IMR-90 (cell line): ENCODE data around the gene PBX3. TPM values are rescaled to one million over a fixed set of nuclear protein-coding genes. Genes with fewer than 3 reads are reported as not detected.

Experiments used
- ATAC-seq: fragments of 200-7000 bp; cut with Tn5 transposase; 2 replicates; pipeline ENCODE4 v1.9.1; 2020; ENCODE audit warnings: low read depth, mild to moderate bottlenecking, moderate library complexity
- BruUV-seq: library from RNA; stranded (reverse); fragments of 400-500 nt; replicated peaks from 2 replicates; lab custom pipeline; 2021; lab: Mats Ljungman, UMichigan
- CTCF ChIA-PET: fragments of 300-600 bp; formaldehyde crosslinking; extraction: SDS; loops from one replicate; lab custom pipeline; 2021; ENCODE audit warnings: antibody characterized with exemption; lab: Yijun Ruan, JAX
- POLR2A ChIA-PET: fragments of 300-600 bp; sonication (Branson Sonifier 250); formaldehyde crosslinking; loops from one replicate; lab custom pipeline; 2022; ENCODE audit warnings: antibody characterized with exemption; ENCODE audit not compliant: unreplicated experiment; lab: Charles Lee
- DNase-seq: peaks from one replicate; pipeline ENCODE4 v3.0.0; 2013
- H2AFZ ChIP-seq: replicated peaks from 2 replicates; pipeline ENCODE3; 2013; ENCODE audit warnings: low read length, mild to moderate bottlenecking; ENCODE audit not compliant: poor library complexity
- H2AK5ac ChIP-seq: 2 replicates; pipeline ENCODE4 v1.6.1; 2013; ENCODE audit warnings: low read depth, low read length, inconsistent platforms
- H2AK9ac ChIP-seq: replicated peaks from 2 replicates; pipeline ENCODE3; 2013; ENCODE audit warnings: mild to moderate bottlenecking, low read depth, low read length, moderate library complexity; ENCODE audit not compliant: poor library complexity
- H2BK120ac ChIP-seq: 2 replicates; pipeline ENCODE4 v1.6.1; 2013; ENCODE audit warnings: low read depth, low read length, inconsistent platforms
- H2BK15ac ChIP-seq: 3 replicates; pipeline ENCODE4 v1.6.1; 2013; ENCODE audit warnings: low read depth, low read length, inconsistent platforms
- H2BK20ac ChIP-seq: 2 replicates; pipeline ENCODE4 v1.6.1; 2013; ENCODE audit warnings: low read depth, mild to moderate bottlenecking, inconsistent platforms, low read length, moderate library complexity
- H2BK5ac ChIP-seq: 2 replicates; pipeline ENCODE4 v1.6.1; 2013; ENCODE audit warnings: mild to moderate bottlenecking, low read depth, low read length, inconsistent platforms; ENCODE audit not compliant: poor library complexity, severe bottlenecking
- H3K14ac ChIP-seq: replicated peaks from 2 replicates; pipeline ENCODE4 v1.6.1; 2013; ENCODE audit warnings: low read depth, low read length, inconsistent platforms
- H3K18ac ChIP-seq: 2 replicates; pipeline ENCODE4 v1.6.1; 2013; ENCODE audit warnings: low read depth, low read length, control low read depth
- H3K23ac ChIP-seq: 2 replicates; pipeline ENCODE4 v1.6.1; 2013; ENCODE audit warnings: low read depth, low read length, inconsistent platforms
- H3K27ac ChIP-seq: 2 replicates; pipeline ENCODE4 v1.5.1; 2013; ENCODE audit warnings: mild to moderate bottlenecking, control low read depth, low read length; ENCODE audit not compliant: insufficient read depth
- H3K27me3 ChIP-seq: 2 replicates; pipeline ENCODE4 v1.6.1; 2013; ENCODE audit warnings: low read length; ENCODE audit not compliant: control insufficient read depth, insufficient read depth
- H3K36me3 ChIP-seq: 2 replicates; pipeline ENCODE4 v1.6.1; 2013; ENCODE audit warnings: low read length, mixed read lengths; ENCODE audit not compliant: control insufficient read depth, insufficient read depth
- H3K4ac ChIP-seq: 2 replicates; pipeline ENCODE4 v1.6.1; 2013; ENCODE audit warnings: low read depth, low read length, inconsistent platforms
- H3K4me1 ChIP-seq: 2 replicates; pipeline ENCODE4 v1.6.1; 2013; ENCODE audit warnings: low read length, mixed read lengths; ENCODE audit not compliant: control insufficient read depth, insufficient read depth
- H3K4me2 ChIP-seq: 2 replicates; pipeline ENCODE4 v1.6.1; 2013; ENCODE audit warnings: low read depth, mild to moderate bottlenecking, control low read depth, low read length, moderate library complexity
- H3K4me3 ChIP-seq: 2 replicates; pipeline ENCODE4 v1.5.1; 2013; ENCODE audit warnings: low read depth, mild to moderate bottlenecking, control low read depth, low read length, moderate library complexity; ENCODE audit not compliant: insufficient read depth
- H3K56ac ChIP-seq: 2 replicates; pipeline ENCODE4 v1.6.1; 2013; ENCODE audit warnings: low read length, inconsistent platforms; ENCODE audit not compliant: insufficient read depth; ENCODE audit errors: extremely low read depth
- H3K79me1 ChIP-seq, 2 experiments: 2 replicates each; pipeline ENCODE4 v1.6.1; 2013; ENCODE audit warnings: low read length in 2 of 2, inconsistent platforms in 1 of 2, low read depth in 1 of 2
- H3K9ac ChIP-seq: 2 replicates; pipeline ENCODE4 v1.6.1; 2013; ENCODE audit warnings: low read depth, low read length, control low read depth
- H3K9me1 ChIP-seq: 2 replicates; pipeline ENCODE4 v1.6.1; 2013; ENCODE audit warnings: low read length, inconsistent platforms; ENCODE audit not compliant: insufficient read depth
- H3K9me3 ChIP-seq: 2 replicates; pipeline ENCODE4 v1.6.1; 2013; ENCODE audit warnings: low read length; ENCODE audit not compliant: control insufficient read depth, insufficient read depth
- H4K20me1 ChIP-seq: 2 replicates; pipeline ENCODE4 v1.6.1; 2013; ENCODE audit warnings: low read length, inconsistent platforms; ENCODE audit not compliant: insufficient read depth
- H4K5ac ChIP-seq: 2 replicates; pipeline ENCODE4 v1.6.1; 2013; ENCODE audit warnings: mild to moderate bottlenecking, low read depth, low read length, control low read depth
- H4K8ac ChIP-seq, 2 experiments: 2 replicates each; pipeline ENCODE4 v1.6.1; 2013; ENCODE audit warnings: low read depth in 2 of 2, low read length in 2 of 2, control low read depth in 1 of 2, inconsistent platforms in 1 of 2
- H4K91ac ChIP-seq: 2 replicates; pipeline ENCODE4 v1.6.1; 2013; ENCODE audit warnings: low read depth, low read length, inconsistent platforms; ENCODE audit not compliant: insufficient read depth
- BHLHE40 ChIP-seq: fragments of 150-350 bp; IDR thresholded peaks from 2 replicates; pipeline ENCODE4 v1.6.1; 2016; ENCODE audit warnings: mild to moderate bottlenecking, low read depth, low read length
- MAFK ChIP-seq: IDR thresholded peaks from 2 replicates; pipeline ENCODE4 v1.6.1; 2012; ENCODE audit warnings: low read depth, low read length, improper control_type of control experiment
- MXI1 ChIP-seq: IDR thresholded peaks from 2 replicates; pipeline ENCODE4 v1.6.1; 2012; ENCODE audit warnings: low read depth, mild to moderate bottlenecking, low read length, moderate library complexity, borderline replicate concordance
- NFE2L2 ChIP-seq: fragments of 150-350 bp; IDR thresholded peaks from 2 replicates; pipeline ENCODE4 v1.6.1; 2016; ENCODE audit warnings: low read depth, mild to moderate bottlenecking, low read length
- POLR2A ChIP-seq: IDR thresholded peaks from 2 replicates; pipeline ENCODE4 v1.6.1; 2012; ENCODE audit warnings: mild to moderate bottlenecking, low read depth, low read length
- RFX5 ChIP-seq: IDR thresholded peaks from 2 replicates; pipeline ENCODE4 v1.8.0; 2012; ENCODE audit warnings: low read depth, mild to moderate bottlenecking, low read length, moderate library complexity
- SMC3 ChIP-seq: fragments of 150-350 bp; IDR thresholded peaks from 2 replicates; pipeline ENCODE4 v1.6.1; 2016; ENCODE audit warnings: low read depth, mild to moderate bottlenecking, antibody characterized with exemption, low read length, moderate library complexity
- WGBS, 2 experiments: methylation state at CpG; one replicate each; pipeline versions ENCODE4 v1.1.5 to v1.1.7; 2013; ENCODE audit warnings: missing lambda C conversion rate in 2 of 2; ENCODE audit not compliant: insufficient read length in 1 of 2; ENCODE audit errors: extremely low coverage in 2 of 2; 5-methylcytosine and 5-hydroxymethylcytosine counted together
- dilution Hi-C: fragments of 300-500 bp; cut with HindIII; formaldehyde crosslinking; loops from one replicate; pipeline ENCODE4 v1.14.3; 2018; ENCODE audit warnings: low sequenced_read_pairs; ENCODE audit not compliant: unreplicated experiment
- in situ Hi-C: fragments of 300-500 bp; cut with MboI; formaldehyde crosslinking; loops from 3 replicates; pipeline ENCODE4 v1.14.3; 2019; ENCODE audit warnings: low sequenced_read_pairs, inconsistent platforms, mixed read lengths
- intact Hi-C: fragments of 100-400 bp; cut with micrococcal nuclease; formaldehyde crosslinking; loops from 2 replicates; pipeline ENCODE4 v1.10.0; 2022
- polyA plus RNA-seq, 3 experiments: library from polyadenylated mRNA; depleted of rRNA; stranded (reverse); fragments of >200 nt; gene quantifications; 2 replicates each; pipeline ENCODE4 v1.2.3, GENCODE V29; 2012; ENCODE audit warnings: low replicate concordance in 1 of 3
- total RNA-seq: library from RNA; depleted of rRNA; stranded (reverse); fragments of >200 nt; gene quantifications from 2 replicates; pipeline ENCODE4 v1.2.3, GENCODE V29; 2012
- TF ChIP-seq, protein P1 (sequence below): fragments of 150-350 bp; IDR thresholded peaks from 2 replicates; pipeline ENCODE4 v1.6.1; 2017; ENCODE audit warnings: mild to moderate bottlenecking, antibody characterized with exemption, low read length, low read depth
- TF ChIP-seq, protein P2 (sequence below): fragments of 150-350 bp; IDR thresholded peaks from 2 replicates; pipeline ENCODE4 v1.6.1; 2016; ENCODE audit warnings: low read depth, mild to moderate bottlenecking, low read length, moderate library complexity, borderline replicate concordance

Gene PBX3
- total and polyA plus RNA-seq, 2 of the 4 experiments (the other 2 are of a cell fraction): 12.0 to 15.6 TPM

DNA sequence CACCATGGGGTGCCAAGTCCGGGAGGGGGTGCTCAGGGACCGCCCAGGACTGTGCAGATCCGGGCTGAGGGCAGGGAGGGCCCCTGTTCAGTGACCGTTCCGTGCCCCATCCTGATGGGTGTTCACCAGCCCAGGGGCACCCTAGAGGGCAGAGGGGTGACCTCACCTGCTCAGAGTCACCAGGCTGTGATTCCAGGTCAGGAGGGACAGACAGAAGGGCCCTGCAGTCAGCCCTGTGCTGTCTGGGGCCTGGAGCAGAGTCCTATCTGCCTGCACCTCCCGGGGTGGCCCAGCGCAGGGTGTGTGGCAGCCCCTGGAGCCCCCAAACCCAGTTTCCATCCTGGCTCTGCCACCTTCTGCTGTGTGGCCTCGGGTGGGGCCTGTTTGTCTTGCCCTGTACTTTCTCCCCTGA is 241.9 kb downstream of the PBX3 start:
- ChIA-PET POLR2A (no interaction called here), CTCF (no interaction called here)
- no peak overlapping the region for H2AK9ac ChIP-seq
- dilution Hi-C loops: no loop called here
- TF ChIP-seq, protein P1, sequence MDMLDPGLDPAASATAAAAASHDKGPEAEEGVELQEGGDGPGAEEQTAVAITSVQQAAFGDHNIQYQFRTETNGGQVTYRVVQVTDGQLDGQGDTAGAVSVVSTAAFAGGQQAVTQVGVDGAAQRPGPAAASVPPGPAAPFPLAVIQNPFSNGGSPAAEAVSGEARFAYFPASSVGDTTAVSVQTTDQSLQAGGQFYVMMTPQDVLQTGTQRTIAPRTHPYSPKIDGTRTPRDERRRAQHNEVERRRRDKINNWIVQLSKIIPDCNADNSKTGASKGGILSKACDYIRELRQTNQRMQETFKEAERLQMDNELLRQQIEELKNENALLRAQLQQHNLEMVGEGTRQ: no peak
- TF ChIP-seq SMC3: no peak
- TF ChIP-seq MXI1: no peak
- TF ChIP-seq NFE2L2: no peak
- no peak for TF ChIP-seq RFX5
- TF ChIP-seq, protein P2, sequence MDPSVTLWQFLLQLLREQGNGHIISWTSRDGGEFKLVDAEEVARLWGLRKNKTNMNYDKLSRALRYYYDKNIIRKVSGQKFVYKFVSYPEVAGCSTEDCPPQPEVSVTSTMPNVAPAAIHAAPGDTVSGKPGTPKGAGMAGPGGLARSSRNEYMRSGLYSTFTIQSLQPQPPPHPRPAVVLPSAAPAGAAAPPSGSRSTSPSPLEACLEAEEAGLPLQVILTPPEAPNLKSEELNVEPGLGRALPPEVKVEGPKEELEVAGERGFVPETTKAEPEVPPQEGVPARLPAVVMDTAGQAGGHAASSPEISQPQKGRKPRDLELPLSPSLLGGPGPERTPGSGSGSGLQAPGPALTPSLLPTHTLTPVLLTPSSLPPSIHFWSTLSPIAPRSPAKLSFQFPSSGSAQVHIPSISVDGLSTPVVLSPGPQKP: no peak
- no peak for TF ChIP-seq MAFK
- no peak for TF ChIP-seq POLR2A
- TF ChIP-seq BHLHE40: no peak
- H2BK5ac ChIP-seq: no peak overlapping the region
- H2BK20ac ChIP-seq: no peak overlapping the region
- no peak overlapping the region for H4K5ac ChIP-seq
- no peak overlapping the region for H3K4me3 ChIP-seq
- no peaks in the 10 kb centered on the region for H3K79me1 ChIP-seq
- no peak overlapping the region for H3K18ac ChIP-seq
- H3K9ac ChIP-seq: no peak overlapping the region
- no peak overlapping the region for H3K4ac ChIP-seq
- H2AFZ ChIP-seq: no peak overlapping the region
- H2AK5ac ChIP-seq: no peak overlapping the region
- no peak overlapping the region for H4K8ac ChIP-seq
- no peak overlapping the region for H3K56ac ChIP-seq
- H3K23ac ChIP-seq: no peak overlapping the region
- no TSS peak for BruUV-seq
- no peaks in the 10 kb centered on the region for H3K4me1 ChIP-seq
- H2BK15ac ChIP-seq: no peak overlapping the region
- H4K20me1 ChIP-seq: no peaks in the 10 kb centered on the region
- no peak for ATAC-seq
- in situ Hi-C loops: no loop called here
- H3K4me2 ChIP-seq: no peak overlapping the region
- H3K27ac ChIP-seq: no peak overlapping the region
- no peak for DNase-seq
- H3K36me3 ChIP-seq: no peaks in the 10 kb centered on the region
- H3K9me1 ChIP-seq: no peaks in the 10 kb centered on the region
- no peak overlapping the region for H3K14ac ChIP-seq
- H2BK120ac ChIP-seq: no peak overlapping the region
- H3K27me3 ChIP-seq: peaks cover 16% of the 10 kb centered on the region
- H3K9me3 ChIP-seq: no peaks in the 10 kb centered on the region
- WGBS, 2 experiments: no CpG with 5 or more reads among the region's 8 CpGs
- intact Hi-C loops: no loop called here
- H4K91ac ChIP-seq: no peak overlapping the region
